A673 (cell line): Measurements from ENCODE around the gene FNBP1L.
A peak's percentile ranks its signal among the peaks of the same experiment; 100 is the strongest.

Experiments used
- CTCF ChIP-seq: fragments of 300-800, 200-600 bp; sonication (generic); conservative IDR thresholded peaks from 2 replicates; pipeline ENCODE4 v1.5.1; 2017; ENCODE audit warnings: low read depth, mild to moderate bottlenecking, antibody characterized with exemption, low read length, moderate library complexity, mixed read lengths
- EZH2 ChIP-seq: fragments of 200-600 bp; sonication (generic); IDR thresholded peaks from 2 replicates; pipeline ENCODE4 v1.6.1; 2017; ENCODE audit warnings: borderline replicate concordance, low read depth, mild to moderate bottlenecking, mixed read lengths, antibody characterized with exemption, low read length; ENCODE audit not compliant: poor library complexity, severe bottlenecking

GRCh38 chr1:93437976-93438605 lies 9.8 kb upstream of the FNBP1L start:
- peak; percentile 73 for TF ChIP-seq CTCF
- TF ChIP-seq EZH2 = no peak
